Vagina (tissue), 2 donors: Measurements from ENCODE around the gene MEX3A.

Experiments used
- POLR2A ChIP-seq, 2 donors: fragments of 450-650 bp; IDR thresholded peaks; one replicate each; pipeline ENCODE4 v1.6.1; 2017; ENCODE audit warnings: antibody characterized with exemption in 2 of 2, mild to moderate bottlenecking in 2 of 2, moderate library complexity in 2 of 2
- POLR2AphosphoS5 ChIP-seq, 2 donors: sonication (generic); formaldehyde crosslinking; IDR thresholded peaks; one replicate each; pipeline ENCODE4 v1.9.0; 2017; ENCODE audit warnings: antibody characterized with exemption in 2 of 2, mild to moderate bottlenecking in 2 of 2, low read depth in 1 of 2; ENCODE audit not compliant: insufficient read depth in 1 of 2
- TF ChIP-seq, protein P1 (sequence below), 3 experiments: fragments of 450-650 bp in 2 of 3; fragments of 200-600 bp in 1 of 3; sonication (generic) in 1 of 3; IDR thresholded peaks; one replicate each; pipeline ENCODE4 v1.5.1; 2017 to 2019; ENCODE audit warnings: antibody characterized with exemption in 3 of 3, mild to moderate bottlenecking in 2 of 3, moderate library complexity in 2 of 3

DNA sequence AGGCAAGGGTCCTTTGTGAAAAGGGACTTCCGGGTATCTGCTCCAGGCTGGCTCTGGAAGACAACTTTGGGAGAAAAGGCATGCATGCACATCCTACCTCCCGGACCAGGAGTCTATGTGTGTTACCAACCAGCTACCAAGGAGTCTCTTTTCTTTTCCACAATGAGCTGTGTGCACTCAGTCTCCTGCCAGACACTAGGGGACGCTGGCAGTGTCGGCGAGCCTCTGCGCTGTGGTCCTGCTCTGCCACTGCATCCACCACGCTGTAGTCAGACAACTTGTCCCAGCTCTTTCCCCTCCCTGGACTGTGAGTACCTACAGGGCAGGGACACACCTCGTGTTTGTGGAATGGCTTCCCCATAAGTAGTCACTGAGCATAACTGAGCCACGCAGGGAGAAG, 56.4 kb downstream of the MEX3A start:
- TF ChIP-seq, protein P1, sequence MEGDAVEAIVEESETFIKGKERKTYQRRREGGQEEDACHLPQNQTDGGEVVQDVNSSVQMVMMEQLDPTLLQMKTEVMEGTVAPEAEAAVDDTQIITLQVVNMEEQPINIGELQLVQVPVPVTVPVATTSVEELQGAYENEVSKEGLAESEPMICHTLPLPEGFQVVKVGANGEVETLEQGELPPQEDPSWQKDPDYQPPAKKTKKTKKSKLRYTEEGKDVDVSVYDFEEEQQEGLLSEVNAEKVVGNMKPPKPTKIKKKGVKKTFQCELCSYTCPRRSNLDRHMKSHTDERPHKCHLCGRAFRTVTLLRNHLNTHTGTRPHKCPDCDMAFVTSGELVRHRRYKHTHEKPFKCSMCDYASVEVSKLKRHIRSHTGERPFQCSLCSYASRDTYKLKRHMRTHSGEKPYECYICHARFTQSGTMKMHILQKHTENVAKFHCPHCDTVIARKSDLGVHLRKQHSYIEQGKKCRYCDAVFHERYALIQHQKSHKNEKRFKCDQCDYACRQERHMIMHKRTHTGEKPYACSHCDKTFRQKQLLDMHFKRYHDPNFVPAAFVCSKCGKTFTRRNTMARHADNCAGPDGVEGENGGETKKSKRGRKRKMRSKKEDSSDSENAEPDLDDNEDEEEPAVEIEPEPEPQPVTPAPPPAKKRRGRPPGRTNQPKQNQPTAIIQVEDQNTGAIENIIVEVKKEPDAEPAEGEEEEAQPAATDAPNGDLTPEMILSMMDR (IDR thresholded peaks at IDR 0.05): no peak
- TF ChIP-seq POLR2A (IDR thresholded peaks at IDR 0.05) (no peak), POLR2AphosphoS5 (IDR thresholded peaks at IDR 0.05; ENCODE audit: insufficient read depth in 1 of 2, low read depth in 1 of 2) (no peak)
